Measurements from ENCODE around the gene DIPK1C.

DNA sequence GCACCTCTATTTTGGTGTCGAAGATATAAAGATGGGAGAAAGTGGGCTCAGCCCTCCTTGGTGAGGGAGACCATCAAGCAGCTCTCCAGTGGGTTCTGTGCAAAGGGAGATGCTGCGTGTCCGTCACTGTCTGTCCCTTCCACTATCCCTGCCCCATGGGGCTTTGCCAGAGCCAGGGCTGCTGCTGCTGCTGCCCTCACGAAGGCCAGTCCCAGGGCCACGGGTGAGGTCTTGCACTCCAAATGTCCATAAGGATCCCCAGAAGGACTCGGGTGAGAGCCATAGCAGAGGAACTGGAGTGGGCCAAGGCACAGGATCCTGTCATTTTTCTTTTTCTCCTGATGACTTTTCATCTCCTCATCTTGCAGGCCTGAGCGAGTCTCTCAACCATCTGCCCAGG, 3.7 kb upstream of the DIPK1C start:
- TF ChIP-seq, protein P1, sequence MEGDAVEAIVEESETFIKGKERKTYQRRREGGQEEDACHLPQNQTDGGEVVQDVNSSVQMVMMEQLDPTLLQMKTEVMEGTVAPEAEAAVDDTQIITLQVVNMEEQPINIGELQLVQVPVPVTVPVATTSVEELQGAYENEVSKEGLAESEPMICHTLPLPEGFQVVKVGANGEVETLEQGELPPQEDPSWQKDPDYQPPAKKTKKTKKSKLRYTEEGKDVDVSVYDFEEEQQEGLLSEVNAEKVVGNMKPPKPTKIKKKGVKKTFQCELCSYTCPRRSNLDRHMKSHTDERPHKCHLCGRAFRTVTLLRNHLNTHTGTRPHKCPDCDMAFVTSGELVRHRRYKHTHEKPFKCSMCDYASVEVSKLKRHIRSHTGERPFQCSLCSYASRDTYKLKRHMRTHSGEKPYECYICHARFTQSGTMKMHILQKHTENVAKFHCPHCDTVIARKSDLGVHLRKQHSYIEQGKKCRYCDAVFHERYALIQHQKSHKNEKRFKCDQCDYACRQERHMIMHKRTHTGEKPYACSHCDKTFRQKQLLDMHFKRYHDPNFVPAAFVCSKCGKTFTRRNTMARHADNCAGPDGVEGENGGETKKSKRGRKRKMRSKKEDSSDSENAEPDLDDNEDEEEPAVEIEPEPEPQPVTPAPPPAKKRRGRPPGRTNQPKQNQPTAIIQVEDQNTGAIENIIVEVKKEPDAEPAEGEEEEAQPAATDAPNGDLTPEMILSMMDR (IDR thresholded peaks at IDR 0.05), result no peak
- TF ChIP-seq POLR2A (IDR thresholded peaks at IDR 0.05) (no peak), EP300 (IDR thresholded peaks at IDR 0.05) (no peak), POLR2AphosphoS5 (IDR thresholded peaks at IDR 0.05) (no peak)

All from suprapubic skin (tissue), 4 donors.